WTC11 (cell line): ENCODE data around the gene CEP78. TPM values are rescaled to one million over a fixed set of nuclear protein-coding genes. Genes with fewer than 3 reads are reported as not detected.
"Not testable (repeated sequence)": the region's sequence is repeated elsewhere in the genome, so short reads cannot be mapped to it uniquely, and the experiment has no call there.

Experiments used
- ATAC-seq: fragments of 200-7000 bp; cut with Tn5 transposase; 2 replicates; pipeline ENCODE4 v1.10.0; 2021; ENCODE audit warnings: mild to moderate bottlenecking, moderate library complexity
- CTCF ChIA-PET: fragments of 300-600 bp; sonication (Branson Sonifier 250); formaldehyde crosslinking; loops from one replicate; lab custom pipeline; 2021; ENCODE audit warnings: antibody characterized with exemption; lab: Charles Lee
- POLR2A ChIA-PET: fragments of 350-600 bp; sonication (Branson Sonifier 250); formaldehyde crosslinking; loops from one replicate; lab custom pipeline; 2021; ENCODE audit warnings: antibody characterized with exemption; lab: Charles Lee
- DNase-seq: peaks from one replicate; pipeline ENCODE4 v3.0.0; 2021; ENCODE audit warnings: low spot score
- H3K27ac Mint-ChIP-seq: 2 replicates; pipeline ENCODE4 v1.8.0; 2021; ENCODE audit warnings: mixed read lengths
- H3K27me3 Mint-ChIP-seq: 2 replicates; pipeline ENCODE4 v1.8.0; 2021; ENCODE audit warnings: low read depth, mild to moderate bottlenecking, moderate library complexity, mixed read lengths
- H3K36me3 Mint-ChIP-seq: 2 replicates; pipeline ENCODE4 v1.8.0; 2021; ENCODE audit warnings: mixed read lengths
- H3K4me1 Mint-ChIP-seq: 2 replicates; pipeline ENCODE4 v1.8.0; 2022; ENCODE audit warnings: mixed read lengths
- H3K4me3 Mint-ChIP-seq: 2 replicates; pipeline ENCODE4 v1.8.0; 2021; ENCODE audit warnings: mild to moderate bottlenecking, moderate library complexity, mixed read lengths
- H3K9me3 Mint-ChIP-seq: 2 replicates; pipeline ENCODE4 v1.8.0; 2021; ENCODE audit warnings: mixed read lengths
- CDX4 ChIP-seq: fragments of 250-450 bp; sonication (Bioruptor Pico); IDR thresholded peaks from 2 replicates; pipeline ENCODE4 v1.9.0; 2021; ENCODE audit warnings: moderate library complexity, mild to moderate bottlenecking, inconsistent platforms, borderline replicate concordance
- CREM ChIP-seq: sonication (generic); formaldehyde crosslinking; IDR thresholded peaks from 2 replicates; pipeline ENCODE4 v1.8.1; 2022; ENCODE audit warnings: mild to moderate bottlenecking, missing genetic modification reagents, moderate library complexity
- FOXK1 ChIP-seq: sonication (generic); formaldehyde crosslinking; IDR thresholded peaks from 2 replicates; pipeline ENCODE4 v1.8.0; 2022; ENCODE audit warnings: mild to moderate bottlenecking, moderate library complexity, missing genetic modification reagents
- HMGXB4 ChIP-seq: sonication (generic); formaldehyde crosslinking; IDR thresholded peaks from 2 replicates; pipeline ENCODE4 v1.8.1; 2023; ENCODE audit warnings: mild to moderate bottlenecking, moderate library complexity, missing genetic modification reagents
- IRF2 ChIP-seq: sonication (generic); formaldehyde crosslinking; IDR thresholded peaks from 2 replicates; pipeline ENCODE4 v1.8.0; 2022; ENCODE audit warnings: low read depth, missing genetic modification reagents, borderline replicate concordance
- NFYB ChIP-seq: sonication (generic); formaldehyde crosslinking; conservative IDR thresholded peaks from 2 replicates; pipeline ENCODE4 v1.8.0; 2022; ENCODE audit warnings: low read depth, missing genetic modification reagents
- OVOL2 ChIP-seq: fragments of 250-450 bp; sonication (Bioruptor Pico); IDR thresholded peaks from 2 replicates; pipeline ENCODE4 v1.9.0; 2021; ENCODE audit warnings: mild to moderate bottlenecking, borderline replicate concordance
- RORB ChIP-seq: fragments of 250-450 bp; sonication (Bioruptor Pico); IDR thresholded peaks from 2 replicates; pipeline ENCODE4 v1.9.0; 2021; ENCODE audit warnings: mild to moderate bottlenecking
- ZNF138 ChIP-seq: sonication (generic); formaldehyde crosslinking; conservative IDR thresholded peaks from 2 replicates; pipeline ENCODE4 v1.8.1; 2022; ENCODE audit warnings: mild to moderate bottlenecking, moderate library complexity, missing genetic modification reagents
- ZNF425 ChIP-seq: fragments of 250-450 bp; sonication (Bioruptor Pico); conservative IDR thresholded peaks from 2 replicates; pipeline ENCODE4 v1.9.0; 2021; ENCODE audit warnings: mild to moderate bottlenecking
- ZNF532 ChIP-seq: fragments of 250-450 bp; sonication (Bioruptor Pico); IDR thresholded peaks from 2 replicates; pipeline ENCODE4 v1.9.0; 2021; ENCODE audit warnings: mild to moderate bottlenecking, borderline replicate concordance
- ZNF671 ChIP-seq: fragments of 250-450 bp; sonication (Bioruptor Pico); IDR thresholded peaks from 2 replicates; pipeline ENCODE4 v1.8.0; 2021; ENCODE audit warnings: mild to moderate bottlenecking
- total RNA-seq: library from RNA; stranded (reverse); gene quantifications from 3 replicates; pipeline ENCODE4 v1.2.3, GENCODE V29; 2021

The CEP78 gene
- total RNA-seq, 1 experiment from 2014 or later: 42.0 TPM

- no peaks in the 10 kb centered on the region for H3K4me1 Mint-ChIP-seq
- TF ChIP-seq HMGXB4 (CRISPR knock-in tag) (no peak), CREM (CRISPR knock-in tag) (no peak), ZNF532 (CRISPR knock-in tag) (no peak), IRF2 (CRISPR knock-in tag) (no peak), FOXK1 (CRISPR knock-in tag) (no peak), OVOL2 (CRISPR knock-in tag) (no peak), ZNF425 (CRISPR knock-in tag) (no peak)
- H3K36me3 Mint-ChIP-seq: peaks cover 2% of the 10 kb centered on the region; the same call in 1 of the 2 replicates
- H3K27me3 Mint-ChIP-seq: peaks cover 4% of the 10 kb centered on the region; the same call in 1 of the 2 replicates
- H3K27ac Mint-ChIP-seq: no peak overlapping the region
- POLR2A ChIA-PET: interaction anchor here (1.7 kb wide), 1 partner anchor 16 kb away, joined by 5 read pairs; the partner anchor contains the start of gene PSAT1
- CTCF ChIA-PET: interaction anchor here (0.6 kb wide), 1 partner anchor 132 kb away, joined by 5 read pairs; no protein-coding TSS in a partner anchor
- ATAC-seq (no peak), DNase-seq (no peak)
- peaks cover 16% of the 10 kb centered on the region for H3K9me3 Mint-ChIP-seq
- H3K4me3 Mint-ChIP-seq: no peak overlapping the region
These were observed 45.2 kb downstream of the CEP78 start for GRCh38 chr9:78280982-78281668.

GRCh38 chr9:78284181-78284580, 48.3 kb downstream of the CEP78 start:
- peaks cover 16% of the 10 kb centered on the region for H3K9me3 Mint-ChIP-seq
- H3K27me3 Mint-ChIP-seq, H3K27ac Mint-ChIP-seq, CTCF ChIA-PET, ATAC-seq, DNase-seq, H3K36me3 Mint-ChIP-seq, H3K4me1 Mint-ChIP-seq, H3K4me3 Mint-ChIP-seq: not testable (repeated sequence)
- POLR2A ChIA-PET: interaction anchor here (0.7 kb wide), 1 partner anchor 324 kb away, joined by 3 read pairs; no protein-coding TSS in a partner anchor
- TF ChIP-seq NFYB (CRISPR knock-in tag): peak; percentile 64

GRCh38 chr9:78286125-78286524, 50.2 kb downstream of the CEP78 start:
- CTCF ChIA-PET: interaction anchor here (0.6 to 1.1 kb wide), 2 partner anchors 10 to 26 kb away, joined by 3 read pairs; partner anchors contain the start of gene PSAT1
- Mint-ChIP-seq H3K4me3 (no peak overlapping the region), H3K9me3 (peaks cover 16% of the 10 kb centered on the region), H3K27ac (no peak overlapping the region), H3K4me1 (peaks cover 9% of the 10 kb centered on the region), H3K27me3 (peaks cover 4% of the 10 kb centered on the region; the same call in 1 of the 2 replicates), H3K36me3 (peaks cover 2% of the 10 kb centered on the region; the same call in 1 of the 2 replicates)
- no peak for DNase-seq
- no peak for TF ChIP-seq CDX4
- no peak for TF ChIP-seq RORB (CRISPR knock-in tag)
- TF ChIP-seq NFYB (CRISPR knock-in tag): no peak
- TF ChIP-seq ZNF671: no peak
- TF ChIP-seq ZNF138 (CRISPR knock-in tag): no peak
- POLR2A ChIA-PET: no interaction called here
- no peak for ATAC-seq
